Measurements from ENCODE around the gene ACTMAP. TPM values are rescaled to one million over a fixed set of nuclear protein-coding genes. Genes with fewer than 3 reads are reported as not detected.

The ACTMAP gene
- total RNA-seq, 1 experiment from 2014 or later: 28.0 TPM

- Mint-ChIP-seq H3K9me3 (ENCODE audit: unreplicated experiment) (no peaks in the 10 kb centered on the region), H3K27ac (ENCODE audit: unreplicated experiment) (peak overlapping the region; percentile 96), H3K4me3 (ENCODE audit: unreplicated experiment) (peak overlapping the region; percentile 100), H3K36me3 (ENCODE audit: insufficient read depth, unreplicated experiment) (peaks cover 40% of the 10 kb centered on the region), H3K27me3 (ENCODE audit: insufficient read depth, unreplicated experiment) (no peaks in the 10 kb centered on the region), H3K4me1 (ENCODE audit: low read depth, unreplicated experiment) (peaks cover 8% of the 10 kb centered on the region)
- Histone ChIP-seq H3K9me3 (no peaks in the 10 kb centered on the region), H3K27me3 (replicated peaks; ENCODE audit: control insufficient read depth, insufficient read depth, low read length) (no peaks in the 10 kb centered on the region), H3K4me1 (peaks cover 20% of the 10 kb centered on the region), H3K36me3 (ENCODE audit: control insufficient read depth, insufficient read depth, low read length) (peaks cover 14% of the 10 kb centered on the region), H3K4me3 (ENCODE audit: low read depth, low read length) (peak overlapping the region; percentile 50; the same call in 1 of the 2 replicates)
- ChIA-PET CTCF (interaction anchor here (1.3 to 1.9 kb wide), 5 partner anchors 10 to 347 kb away, joined by 3 to 49 read pairs (median 5); partner anchors contain the start of gene RAB4B), POLR2A (interaction anchor here (0.6 to 2.8 kb wide), 4 partner anchors 19 to 47 kb away, joined by 3 to 39 read pairs (median 16); partner anchors contain the start of genes ACTMAP, RAB4B and SNRPA)
- no peak for TF ChIP-seq CTCF (IDR thresholded peaks at IDR 0.05; ENCODE audit: insufficient read depth in 1 of 2, low read depth in 1 of 2, low read length in 1 of 2, severe bottlenecking in 1 of 2, unreplicated experiment in 1 of 2)
- intact Hi-C loops (cut with micrococcal nuclease; ENCODE audit: unreplicated experiment): no loop called here
- no peak for DNase-seq
- no TSS peak for BruUV-seq (replicated peaks)
Measured at GRCh38 chr19:40797166-40797962, 47.1 kb upstream of the ACTMAP start.

- intact Hi-C loops (cut with micrococcal nuclease; ENCODE audit: unreplicated experiment): no loop called here
- no peaks in the 10 kb centered on the region for H3K4me1 Mint-ChIP-seq (ENCODE audit: low read depth, unreplicated experiment)
- Histone ChIP-seq H3K4me3 (ENCODE audit: low read depth, low read length) (no peak overlapping the region), H3K36me3 (ENCODE audit: control insufficient read depth, insufficient read depth, low read length) (no peaks in the 10 kb centered on the region), H3K9me3 (no peaks in the 10 kb centered on the region), H3K27me3 (replicated peaks; ENCODE audit: control insufficient read depth, insufficient read depth, low read length) (no peaks in the 10 kb centered on the region), H3K4me1 (peaks cover 11% of the 10 kb centered on the region; the same call in 1 of the 2 replicates)
- H3K27me3 Mint-ChIP-seq (ENCODE audit: insufficient read depth, unreplicated experiment): no peaks in the 10 kb centered on the region
- no peaks in the 10 kb centered on the region for H3K36me3 Mint-ChIP-seq (ENCODE audit: insufficient read depth, unreplicated experiment)
- no peaks in the 10 kb centered on the region for H3K9me3 Mint-ChIP-seq (ENCODE audit: unreplicated experiment)
- CTCF ChIA-PET: no interaction called here
- POLR2A ChIA-PET: interaction anchor here (0.5 kb wide), 2 partner anchors 15 to 359 kb away, joined by 5 read pairs; no protein-coding TSS in a partner anchor
- no peak overlapping the region for H3K4me3 Mint-ChIP-seq (ENCODE audit: unreplicated experiment)
- DNase-seq: no peak
- no TSS peak for BruUV-seq (replicated peaks)
- no peak overlapping the region for H3K27ac Mint-ChIP-seq (ENCODE audit: unreplicated experiment)
- no peak for TF ChIP-seq CTCF (IDR thresholded peaks at IDR 0.05; ENCODE audit: insufficient read depth in 1 of 2, low read depth in 1 of 2, low read length in 1 of 2, severe bottlenecking in 1 of 2, unreplicated experiment in 1 of 2)
Measured at GRCh38 chr19:40791996-40792395, 41.7 kb upstream of the ACTMAP start.

- Histone ChIP-seq H3K4me3 (ENCODE audit: low read depth, low read length) (no peak overlapping the region), H3K27me3 (replicated peaks; ENCODE audit: control insufficient read depth, insufficient read depth, low read length) (no peaks in the 10 kb centered on the region), H3K36me3 (ENCODE audit: control insufficient read depth, insufficient read depth, low read length) (no peaks in the 10 kb centered on the region), H3K9me3 (no peaks in the 10 kb centered on the region), H3K4me1 (peaks cover 11% of the 10 kb centered on the region; the same call in 1 of the 2 replicates)
- Mint-ChIP-seq H3K9me3 (ENCODE audit: unreplicated experiment) (no peaks in the 10 kb centered on the region), H3K36me3 (ENCODE audit: insufficient read depth, unreplicated experiment) (no peaks in the 10 kb centered on the region), H3K4me1 (ENCODE audit: low read depth, unreplicated experiment) (no peaks in the 10 kb centered on the region), H3K27ac (ENCODE audit: unreplicated experiment) (no peak overlapping the region), H3K27me3 (ENCODE audit: insufficient read depth, unreplicated experiment) (no peaks in the 10 kb centered on the region), H3K4me3 (ENCODE audit: unreplicated experiment) (no peak overlapping the region)
- no peak for DNase-seq
- intact Hi-C loops (cut with micrococcal nuclease; ENCODE audit: unreplicated experiment): no loop called here
- CTCF ChIA-PET: no interaction called here
- TF ChIP-seq CTCF (IDR thresholded peaks at IDR 0.05; ENCODE audit: insufficient read depth in 1 of 2, low read depth in 1 of 2, low read length in 1 of 2, severe bottlenecking in 1 of 2, unreplicated experiment in 1 of 2): no peak
- no TSS peak for BruUV-seq (replicated peaks)
- POLR2A ChIA-PET: no interaction called here
Measured at GRCh38 chr19:40791349-40791748, 41.1 kb upstream of the ACTMAP start.

Measured in Caco-2 (cell line).